ENCODE data around the gene CCDC12.

DNA sequence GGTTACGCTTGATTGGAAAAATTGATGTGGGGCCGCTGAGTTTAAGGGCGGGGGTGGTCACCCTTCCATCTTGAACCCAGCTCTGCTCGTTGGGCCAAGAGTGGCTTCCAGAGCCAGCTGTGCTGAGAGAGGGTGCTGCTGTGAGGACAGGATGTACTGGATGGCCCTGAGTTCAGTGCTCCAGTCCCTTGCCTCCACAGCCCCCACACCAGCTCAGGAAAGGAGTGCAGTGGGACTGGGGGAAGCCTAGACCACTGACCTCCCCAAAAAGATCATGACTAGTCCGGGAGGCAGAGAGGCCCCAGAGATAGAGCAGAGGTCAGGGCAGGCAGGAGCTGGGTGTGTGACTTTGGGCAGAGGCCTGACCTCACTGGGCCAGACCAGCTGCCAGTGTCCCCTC is 103.0 kb downstream of the CCDC12 start:
- no peak for TF ChIP-seq CTCF (IDR thresholded peaks at IDR 0.05)
- TF ChIP-seq POLR2A (IDR thresholded peaks at IDR 0.05), result no peak
